GM18873 (cell line): ENCODE measurements around the gene MSMP.
A peak's percentile ranks its signal among the peaks of the same experiment; 100 is the strongest.

Source experiments
- ATAC-seq: cut with Tn5 transposase; IDR thresholded peaks from one replicate; pipeline ENCODE4 v1.9.1; 2021; ENCODE audit warnings: mild to moderate bottlenecking, moderate library complexity, moderate number of reproducible peaks; ENCODE audit not compliant: unreplicated experiment, low FRiP score

MSMP gene

DNA sequence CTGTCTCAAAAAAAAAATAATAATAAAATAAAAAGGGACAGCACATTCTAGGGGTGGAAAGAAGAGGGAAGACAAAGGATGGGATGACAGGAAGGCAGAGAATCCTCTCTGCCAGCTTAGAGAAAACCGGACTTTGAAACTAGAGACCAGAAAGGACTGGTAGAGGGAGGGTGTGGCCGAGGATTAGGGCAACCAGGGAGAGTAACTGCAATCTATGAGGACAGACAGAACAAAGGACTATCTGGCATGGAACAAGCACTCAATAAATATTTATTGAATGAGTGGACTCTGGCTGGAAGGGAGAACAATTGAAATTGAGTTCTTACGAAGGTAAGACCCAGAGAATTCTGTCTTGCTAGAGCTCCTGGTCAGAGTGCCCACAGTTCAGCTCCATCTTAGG is 7.5 kb downstream of the MSMP start:
- ATAC-seq: no peak

DNA sequence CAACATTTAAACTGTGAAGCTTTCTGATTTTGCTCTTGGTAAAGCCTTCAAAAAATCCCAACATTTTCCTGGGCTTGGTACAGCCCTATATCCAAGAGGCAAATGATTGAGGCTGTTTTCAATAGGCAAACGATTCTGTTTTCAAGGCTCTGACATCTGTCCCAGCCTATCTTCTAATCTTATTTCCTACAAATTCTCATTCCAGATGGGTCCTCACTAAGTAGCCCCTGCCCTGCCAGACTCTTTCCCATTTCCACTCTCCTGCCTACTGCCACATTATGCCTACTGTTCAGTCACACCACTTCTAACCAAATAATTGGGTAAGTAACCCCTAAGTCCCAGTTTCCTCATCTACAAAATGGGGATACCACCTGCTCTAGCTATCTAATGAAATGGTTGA is 8.5 kb downstream of the MSMP start:
- no peak for ATAC-seq

DNA sequence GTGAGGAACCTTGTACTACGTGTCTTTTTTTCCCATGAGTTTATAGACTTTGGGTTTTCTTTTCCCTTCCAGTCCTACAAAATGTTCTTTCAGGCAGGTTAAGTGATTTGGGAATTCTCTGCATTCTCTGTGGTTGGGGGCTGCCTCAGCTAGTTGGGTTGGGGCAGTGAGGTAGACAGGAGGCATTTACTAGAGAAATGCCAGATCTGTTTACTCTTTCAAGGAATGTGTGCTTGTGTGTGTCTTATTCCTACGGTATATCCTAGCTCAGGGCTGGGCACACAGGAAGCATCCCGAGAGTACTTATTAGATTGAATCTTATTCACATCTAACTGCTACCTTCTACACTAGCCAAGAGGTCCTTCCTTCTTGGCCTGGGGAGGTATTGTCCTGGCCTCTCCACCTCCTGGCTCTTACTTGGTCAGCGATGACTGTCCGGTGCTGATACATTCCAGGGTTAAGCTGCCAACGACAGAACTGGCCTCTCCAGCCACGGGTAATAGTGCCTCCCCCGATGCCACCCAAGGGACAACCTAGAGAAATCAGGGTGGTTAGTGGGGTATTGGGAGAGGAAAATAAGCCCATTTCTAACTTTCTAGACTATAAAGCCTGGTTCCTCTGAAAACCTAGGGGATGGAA is 10.1 kb downstream of the MSMP start:
- no peak for ATAC-seq

DNA sequence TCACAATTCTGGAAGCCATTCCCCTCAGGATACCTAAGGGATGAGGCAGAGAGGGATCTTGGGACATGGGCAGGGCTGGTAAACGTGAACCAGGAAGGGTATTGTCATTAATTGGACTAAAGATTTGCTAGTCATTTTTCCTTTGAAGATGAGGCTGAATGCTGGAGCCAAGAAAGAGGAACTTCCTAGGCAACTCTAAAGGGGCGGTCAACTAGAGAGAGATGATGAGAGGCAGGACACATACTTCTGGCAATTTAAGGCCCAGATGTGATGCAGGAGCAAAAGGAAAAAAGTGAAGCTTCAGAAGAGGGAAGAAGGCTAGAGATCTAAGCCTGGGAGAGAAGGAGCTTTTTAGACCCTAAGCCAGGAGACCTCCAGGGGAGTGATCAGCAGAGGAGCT is 10.6 kb downstream of the MSMP start:
- no peak for ATAC-seq

DNA sequence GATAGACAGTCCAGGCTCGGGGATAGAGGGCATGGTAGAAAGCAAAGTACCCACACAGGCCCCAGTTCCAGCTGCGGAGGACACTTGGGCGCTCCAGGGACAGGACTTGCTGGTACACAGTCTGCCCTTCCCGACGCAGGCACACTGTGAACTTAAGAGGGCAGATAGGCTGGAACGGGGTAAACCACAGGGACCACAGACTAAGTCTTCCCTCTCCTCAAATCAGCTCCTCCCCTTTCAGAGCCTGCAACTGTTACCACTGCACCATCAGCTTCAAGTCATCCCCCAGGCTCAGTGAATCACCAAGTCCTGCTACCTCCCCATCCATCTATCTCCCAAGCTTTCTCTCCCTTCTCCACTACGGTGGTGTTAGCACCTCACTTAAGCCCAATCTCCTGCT is 12.3 kb downstream of the MSMP start:
- ATAC-seq: no peak

DNA sequence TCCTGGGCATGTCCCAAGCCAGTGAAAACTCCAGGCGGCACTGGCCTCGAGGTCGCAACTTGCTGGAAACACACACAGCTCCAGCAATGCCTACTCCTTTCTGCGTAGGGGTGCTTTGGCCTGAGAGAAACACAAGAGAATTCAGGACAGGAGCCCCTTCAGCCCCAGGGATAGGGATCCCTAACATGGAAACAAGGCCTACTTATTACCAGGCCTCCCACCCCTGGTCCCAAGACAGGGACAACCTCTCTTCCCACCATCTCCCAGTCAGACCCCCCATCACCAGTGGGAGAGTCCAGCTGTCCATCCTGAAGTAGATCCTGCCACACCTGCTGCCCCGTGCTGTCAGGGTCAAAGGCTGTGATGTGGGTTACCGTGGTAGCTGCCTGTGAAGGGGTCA is 13.8 kb downstream of the MSMP start:
- ATAC-seq: no peak

DNA sequence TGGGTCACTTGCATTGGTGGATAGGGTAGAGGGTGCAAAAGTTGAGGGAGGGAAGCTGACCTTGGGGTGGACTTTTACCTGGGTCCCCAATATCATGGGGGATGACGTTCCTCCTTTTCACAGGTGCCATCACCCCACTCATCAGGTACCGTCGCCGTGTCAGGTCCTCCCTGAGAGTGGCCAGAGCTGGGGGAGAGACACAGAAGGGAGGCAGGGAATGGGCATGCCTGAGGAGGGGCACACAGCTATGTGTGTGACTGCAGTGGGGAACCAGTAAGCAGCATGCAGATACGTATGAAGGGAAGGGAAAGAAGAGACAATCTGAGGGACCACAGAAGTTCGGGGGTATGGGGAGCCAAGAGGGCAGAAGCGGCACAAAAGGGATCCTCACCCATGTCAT is 15.2 kb downstream of the MSMP start:
- ATAC-seq: no peak

DNA sequence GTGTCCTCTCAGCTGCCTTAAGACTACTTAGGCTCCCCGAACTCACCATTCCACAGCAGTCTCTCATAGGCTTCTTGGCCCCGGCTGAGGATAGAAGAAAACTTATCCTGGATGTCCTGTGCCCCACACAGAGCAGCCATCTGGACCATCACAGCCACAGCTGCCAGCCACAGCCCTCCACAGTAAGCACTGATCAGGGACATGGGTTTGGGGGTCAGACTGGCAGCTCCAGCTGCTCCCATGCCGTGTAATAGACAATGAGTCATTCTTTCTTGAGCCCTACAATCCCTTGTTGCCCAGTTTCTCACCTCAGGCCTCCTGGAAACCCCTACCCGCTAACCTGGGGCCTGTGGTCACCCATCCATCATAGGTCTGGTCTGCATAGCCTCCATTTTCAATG is 15.9 kb downstream of the MSMP start:
- no peak for ATAC-seq

DNA sequence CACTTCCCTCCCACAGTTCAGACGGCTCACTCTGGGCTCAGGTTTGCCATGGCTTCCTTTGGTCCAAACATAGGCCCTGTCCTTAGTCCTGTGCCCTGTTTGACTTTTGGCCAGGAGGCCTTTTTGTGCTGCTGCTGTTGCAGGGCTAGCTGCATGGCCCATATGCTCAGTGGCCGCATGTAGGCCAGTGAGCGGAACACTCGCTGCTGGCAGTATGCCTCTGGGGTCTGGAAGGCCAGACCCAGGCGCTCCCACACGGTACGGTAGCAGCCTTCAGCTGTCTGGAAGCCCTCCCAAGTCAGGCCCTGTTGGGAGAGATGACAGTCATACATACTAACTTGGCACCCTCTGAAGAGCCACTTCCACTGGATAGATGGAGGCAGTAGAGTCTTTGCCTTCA is 16.9 kb downstream of the MSMP start:
- ATAC-seq: no peak

DNA sequence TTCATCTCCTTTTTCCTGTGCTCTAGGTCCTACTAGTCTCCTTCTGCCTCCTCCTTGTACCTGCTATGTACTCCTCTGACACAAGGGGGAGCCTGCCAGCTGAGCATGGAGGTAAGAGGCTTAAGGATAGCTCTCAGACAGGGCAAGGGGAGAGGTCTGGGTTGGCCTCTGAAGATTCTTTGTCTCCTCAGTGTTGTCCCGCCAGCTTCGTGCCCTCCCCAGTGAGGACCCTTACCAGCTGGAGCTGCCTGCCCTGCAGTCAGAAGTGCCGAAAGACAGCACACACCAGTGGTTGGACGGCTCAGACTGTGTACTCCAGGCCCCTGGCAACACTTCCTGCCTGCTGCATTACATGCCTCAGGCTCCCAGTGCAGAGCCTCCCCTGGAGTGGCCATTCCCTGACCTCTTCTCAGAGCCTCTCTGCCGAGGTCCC is 17.9 kb downstream of the MSMP start:
- ATAC-seq: no peak

DNA sequence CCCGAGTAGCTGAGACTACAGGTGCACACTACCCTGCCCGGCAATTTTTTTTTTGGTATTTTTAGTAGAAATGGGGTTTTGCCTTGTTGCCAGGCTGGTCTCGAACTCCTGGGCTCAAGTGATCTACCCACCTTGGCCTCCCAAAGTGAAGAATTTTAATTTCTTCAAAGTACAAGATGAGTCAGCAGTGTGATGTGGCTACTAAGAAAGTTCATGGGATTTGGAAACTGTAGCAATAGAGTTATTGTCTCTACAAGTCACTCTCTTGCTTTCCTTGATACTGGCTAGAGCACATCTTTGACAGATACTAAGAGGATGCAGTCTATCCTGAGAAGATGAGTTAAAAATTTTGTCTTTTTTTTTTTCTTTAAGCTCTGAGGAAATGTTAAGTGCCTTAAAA is 20.0 kb downstream of the MSMP start:
- no peak for ATAC-seq

DNA sequence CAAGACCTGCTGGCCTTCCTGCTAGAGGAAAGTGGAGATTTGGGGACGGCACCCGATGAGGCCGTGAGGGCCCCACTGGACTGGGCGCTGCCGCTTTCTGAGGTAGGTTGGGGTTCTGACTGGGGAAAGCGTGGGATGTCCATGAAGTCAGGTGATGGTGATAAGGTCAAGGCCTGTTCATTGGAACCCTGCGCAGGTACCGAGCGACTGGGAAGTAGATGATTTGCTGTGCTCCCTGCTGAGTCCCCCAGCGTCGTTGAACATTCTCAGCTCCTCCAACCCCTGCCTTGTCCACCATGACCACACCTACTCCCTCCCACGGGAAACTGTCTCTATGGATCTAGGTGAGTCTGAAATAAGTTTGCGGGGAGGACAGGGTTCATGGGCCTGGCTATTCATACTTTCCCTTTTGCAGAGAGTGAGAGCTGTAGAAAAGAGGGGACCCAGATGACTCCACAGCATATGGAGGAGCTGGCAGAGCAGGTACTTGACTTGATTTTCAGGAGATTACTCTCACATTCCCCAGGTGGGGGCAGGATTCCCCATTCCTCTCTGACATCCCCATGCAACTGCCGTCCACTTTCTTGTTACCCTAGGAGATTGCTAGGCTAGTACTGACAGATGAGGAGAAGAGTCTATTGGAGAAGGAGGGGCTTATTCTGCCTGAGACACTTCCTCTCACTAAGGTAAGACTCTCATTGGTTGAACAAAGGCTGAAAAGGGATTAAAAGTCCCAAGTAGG is 21.1 kb downstream of the MSMP start:
- no peak for ATAC-seq

DNA sequence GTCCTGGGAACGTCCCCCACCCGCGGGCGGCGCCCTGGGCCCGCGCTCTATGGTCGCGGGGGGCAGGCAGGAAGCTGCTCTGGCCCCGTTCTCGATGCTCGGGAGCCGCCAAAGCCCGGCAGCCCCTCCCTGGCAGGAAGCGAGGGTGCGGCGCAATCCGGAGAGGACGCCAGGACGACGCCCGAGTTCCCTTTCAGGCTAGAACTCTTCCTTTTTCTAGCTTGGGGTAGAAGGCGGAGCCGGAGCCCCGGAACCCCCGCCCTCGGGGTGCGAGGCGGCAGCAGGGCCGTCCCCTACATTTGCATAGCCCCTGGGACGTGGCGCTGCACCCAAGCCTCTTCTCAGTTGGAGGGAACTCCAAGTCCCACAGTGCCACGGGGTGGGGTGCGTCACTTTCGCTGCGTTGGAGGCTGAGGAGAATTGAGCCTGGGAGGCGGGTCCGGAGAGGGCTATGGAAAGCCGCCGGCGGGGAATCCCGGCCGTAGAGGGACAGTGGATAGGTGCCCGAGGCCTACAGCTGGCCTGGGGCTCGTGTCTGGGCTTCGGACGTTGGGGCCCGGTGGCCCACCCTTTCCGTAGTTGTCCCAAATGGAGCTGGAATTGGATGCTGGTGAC is 21.8 kb downstream of the MSMP start, which contains the start of the genes CREB3 and TLN1:
TSS of gene CREB3 (plus strand) at position 482 of the 615 bp plus-strand sequence. CDS start at position 589, 107 bp downstream.
TSS of gene TLN1 (minus strand) at position 11 of the 615 bp plus-strand sequence. CDS start 6,501 bp downstream, outside the sequence.
- peak; percentile 83 for ATAC-seq

DNA sequence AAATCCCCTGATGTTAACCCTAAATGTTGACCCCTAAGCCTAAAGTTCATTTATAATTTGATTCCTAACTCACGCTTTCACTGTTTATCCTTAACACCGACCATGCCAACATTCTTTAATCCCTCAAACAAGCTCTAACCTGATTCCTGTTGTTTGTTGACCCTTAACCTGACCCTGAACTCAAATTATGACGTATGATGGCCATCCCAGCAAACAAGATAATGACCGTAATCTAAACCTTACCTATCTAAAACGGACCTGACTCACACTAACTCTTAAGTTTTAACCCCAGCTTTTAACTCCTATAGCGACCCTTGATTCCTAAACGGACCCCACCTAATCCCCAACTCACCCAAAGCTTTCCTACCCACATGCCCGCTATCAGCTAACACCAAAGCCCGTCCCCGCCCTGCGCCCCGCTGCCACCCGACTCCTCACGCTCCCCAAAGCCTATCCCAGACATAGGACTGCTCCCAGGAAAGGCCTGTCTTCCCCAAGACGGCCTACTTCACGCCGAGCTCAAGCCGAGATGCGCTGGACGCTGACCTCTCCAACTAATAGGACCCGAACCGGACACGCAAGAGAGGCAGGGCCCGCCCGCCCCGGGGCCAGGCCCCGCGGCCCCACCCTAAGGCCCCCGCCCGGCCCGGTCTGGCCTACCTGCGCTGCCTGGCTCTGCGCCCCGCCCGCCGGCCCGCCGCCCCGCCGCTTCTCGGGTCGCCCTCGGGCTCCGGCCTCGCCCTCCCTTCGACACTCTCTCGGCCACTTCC is 22.5 kb downstream of the MSMP start:
- ATAC-seq: no peak

DNA sequence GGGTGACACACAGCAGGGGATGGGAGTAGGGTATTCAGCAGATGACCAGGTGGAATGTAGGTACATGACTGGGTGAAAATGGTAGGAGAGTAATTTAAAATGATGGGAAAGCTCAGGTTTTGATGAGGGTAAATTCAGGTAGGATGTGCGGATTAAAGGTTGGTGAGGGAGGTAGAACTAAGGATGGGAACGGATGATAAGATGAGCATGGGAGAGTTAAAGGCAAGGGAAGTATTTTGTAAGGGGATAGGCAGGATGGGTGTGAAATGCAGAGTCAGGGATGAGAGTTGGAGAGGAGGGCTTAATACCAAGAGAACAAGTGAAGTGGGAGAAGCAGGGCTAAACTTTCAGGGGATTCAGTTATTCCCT is 23.6 kb downstream of the MSMP start:
- ATAC-seq: no peak

DNA sequence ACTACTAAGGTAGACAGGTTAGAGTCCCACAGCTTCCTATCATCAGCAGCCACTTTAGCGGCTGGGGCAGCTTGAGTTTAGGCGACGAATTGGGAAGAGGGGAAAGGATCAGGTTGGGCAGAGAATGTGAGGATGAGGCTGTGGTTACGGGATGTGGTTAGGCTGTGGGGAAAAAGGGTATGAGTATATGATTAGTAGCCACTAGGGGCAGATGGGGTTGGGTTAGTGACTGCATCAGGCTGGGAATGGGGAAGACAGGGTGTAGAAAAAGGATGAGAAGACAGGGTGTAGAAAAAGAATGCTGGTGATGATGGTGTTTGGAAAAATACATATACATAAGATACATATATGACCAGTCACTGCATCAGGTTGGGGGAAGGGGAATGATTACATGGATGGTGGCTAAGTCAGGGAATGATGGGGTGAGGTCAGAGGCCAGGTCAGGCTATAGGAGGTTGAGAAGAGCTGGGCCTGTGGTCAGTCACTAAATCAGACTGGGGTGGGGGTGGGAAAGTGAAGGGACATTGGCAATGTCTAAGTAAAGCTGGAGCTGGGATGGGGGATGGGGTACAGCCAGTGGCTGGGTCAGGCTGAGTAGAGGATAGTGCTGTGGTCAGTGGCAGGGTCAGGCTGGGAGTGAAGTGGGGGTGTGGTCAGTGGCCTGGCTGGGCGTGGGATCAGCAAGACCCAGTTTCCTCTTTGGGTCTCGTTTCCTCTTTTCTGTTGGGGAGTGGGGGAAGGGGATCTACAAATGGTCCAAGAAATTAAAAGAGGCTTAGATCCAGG is 24.2 kb downstream of the MSMP start:
- no peak for ATAC-seq

DNA sequence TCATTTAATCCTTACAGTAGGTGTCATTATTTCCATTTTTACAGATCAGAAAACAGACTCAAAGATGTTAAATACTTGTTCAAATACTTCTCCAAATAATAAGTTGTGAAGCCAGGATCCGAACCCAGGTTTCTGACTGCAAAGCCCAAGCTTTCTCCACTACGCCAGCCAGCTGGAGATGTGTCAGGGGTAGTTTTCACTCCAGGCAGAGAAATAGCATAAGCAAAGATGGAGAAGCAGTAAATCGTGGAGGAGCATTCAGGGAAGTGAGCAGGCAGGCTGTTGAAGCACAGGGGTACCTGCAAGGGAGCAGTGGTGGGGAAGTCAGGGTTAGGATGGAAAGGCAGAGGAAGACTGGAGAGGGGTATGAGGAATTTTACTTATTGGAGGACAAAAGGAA is 25.0 kb downstream of the MSMP start:
- ATAC-seq: no peak

DNA sequence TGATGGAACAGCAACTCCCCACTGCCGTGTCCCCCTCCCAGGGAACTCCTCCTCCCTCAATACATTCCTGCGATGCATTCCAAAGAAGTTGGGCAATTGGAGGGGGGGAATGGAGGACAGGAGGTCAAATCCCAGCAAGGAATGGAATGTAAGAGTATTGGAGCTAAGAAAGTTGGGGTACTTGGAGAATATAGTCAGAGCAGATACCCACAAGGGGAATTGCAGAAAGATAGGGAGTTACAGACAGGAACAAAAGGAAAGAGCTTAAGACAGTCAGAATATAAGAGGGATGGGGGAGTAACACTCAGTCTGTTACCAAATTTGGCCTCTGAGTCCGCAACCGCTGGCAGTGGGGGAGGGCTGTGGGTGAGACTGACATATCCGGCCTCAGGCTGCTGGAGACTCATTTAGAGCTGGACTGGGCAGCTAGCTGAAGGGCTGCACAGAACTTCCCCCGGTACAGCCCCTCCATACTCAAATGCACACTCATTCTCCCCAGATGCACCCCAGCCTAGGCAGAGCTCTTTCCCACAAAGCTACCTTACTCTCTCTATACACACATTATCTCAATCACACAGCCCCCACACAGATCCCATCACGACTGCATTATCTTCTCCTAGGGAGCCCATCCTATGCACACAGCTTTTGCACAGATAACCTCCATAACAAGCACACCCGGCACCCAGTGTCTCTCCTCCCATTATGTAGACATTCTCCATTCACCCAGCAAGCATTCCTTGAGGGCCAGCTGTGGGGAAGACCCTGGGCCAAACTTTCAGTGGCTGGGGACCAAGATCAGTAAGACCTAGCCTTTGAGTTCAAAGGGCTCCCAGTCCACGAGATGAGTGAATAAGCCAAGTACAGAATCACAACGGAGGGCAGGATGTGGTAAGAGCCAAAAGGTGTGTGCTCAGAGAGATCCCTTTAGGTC is 25.8 kb downstream of the MSMP start:
- no peak for ATAC-seq

DNA sequence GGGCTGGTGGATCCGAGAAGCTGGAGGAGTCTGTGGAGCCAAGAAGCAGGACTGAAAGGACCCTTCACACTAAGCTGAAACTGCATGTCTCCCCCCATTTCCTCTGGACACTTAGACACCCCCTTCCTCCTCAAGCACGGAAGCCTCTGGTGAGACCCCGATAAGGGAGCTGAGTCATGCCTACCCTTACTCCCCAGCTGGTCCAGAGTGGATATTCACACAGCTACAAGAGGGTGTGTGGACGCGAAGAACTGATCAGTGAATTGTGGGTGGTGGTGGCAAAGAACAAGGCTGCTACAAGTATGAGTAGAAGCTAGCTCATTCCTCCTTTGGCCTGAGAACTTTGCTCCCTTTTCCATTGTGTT is 26.4 kb downstream of the MSMP start:
- ATAC-seq: no peak
